GM21786 (cell line): ENCODE data around the gene CFAP73.

Experiments used
- ATAC-seq: cut with Tn5 transposase; IDR thresholded peaks from one replicate; pipeline ENCODE4 v1.9.1; 2021; ENCODE audit not compliant: unreplicated experiment

CFAP73 gene

DNA sequence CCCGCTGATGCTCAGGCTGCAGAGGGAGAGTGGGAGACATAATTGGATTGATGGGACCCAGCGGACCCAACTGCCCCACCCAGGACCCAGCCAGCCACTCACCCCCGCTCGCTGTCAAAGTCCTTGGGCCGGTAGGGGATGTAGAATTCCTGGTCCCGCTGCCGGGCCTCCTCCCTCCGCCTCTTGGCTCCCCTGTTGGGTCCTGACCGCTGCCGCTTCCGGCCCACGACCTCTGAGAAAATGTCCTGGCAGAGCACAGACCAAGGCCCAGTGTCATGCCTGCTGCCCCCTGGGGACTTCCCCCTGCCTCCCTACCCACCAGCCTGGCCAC lies 13.5 kb downstream of the CFAP73 start:
- no peak for ATAC-seq

DNA sequence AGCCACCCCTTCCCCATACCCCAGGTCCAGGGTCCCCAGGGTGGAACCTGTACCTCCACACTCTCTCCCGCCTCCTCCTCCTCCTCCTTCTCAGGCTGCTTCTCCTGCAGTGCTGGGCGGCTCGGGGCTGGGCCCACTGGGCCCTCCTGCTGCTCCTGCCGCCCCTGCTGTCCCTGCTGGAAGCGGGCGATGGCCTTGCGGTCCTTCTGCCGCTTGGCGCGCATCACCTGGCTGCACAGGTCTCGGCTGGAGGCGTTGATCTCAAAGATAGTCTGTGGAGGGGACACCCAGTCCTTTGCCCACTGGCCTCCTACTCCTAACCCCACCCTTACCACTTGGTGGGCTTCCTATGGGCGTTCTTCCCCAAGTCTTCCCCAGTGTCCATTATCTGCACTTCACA lies 14.5 kb downstream of the CFAP73 start:
- no peak for ATAC-seq

DNA sequence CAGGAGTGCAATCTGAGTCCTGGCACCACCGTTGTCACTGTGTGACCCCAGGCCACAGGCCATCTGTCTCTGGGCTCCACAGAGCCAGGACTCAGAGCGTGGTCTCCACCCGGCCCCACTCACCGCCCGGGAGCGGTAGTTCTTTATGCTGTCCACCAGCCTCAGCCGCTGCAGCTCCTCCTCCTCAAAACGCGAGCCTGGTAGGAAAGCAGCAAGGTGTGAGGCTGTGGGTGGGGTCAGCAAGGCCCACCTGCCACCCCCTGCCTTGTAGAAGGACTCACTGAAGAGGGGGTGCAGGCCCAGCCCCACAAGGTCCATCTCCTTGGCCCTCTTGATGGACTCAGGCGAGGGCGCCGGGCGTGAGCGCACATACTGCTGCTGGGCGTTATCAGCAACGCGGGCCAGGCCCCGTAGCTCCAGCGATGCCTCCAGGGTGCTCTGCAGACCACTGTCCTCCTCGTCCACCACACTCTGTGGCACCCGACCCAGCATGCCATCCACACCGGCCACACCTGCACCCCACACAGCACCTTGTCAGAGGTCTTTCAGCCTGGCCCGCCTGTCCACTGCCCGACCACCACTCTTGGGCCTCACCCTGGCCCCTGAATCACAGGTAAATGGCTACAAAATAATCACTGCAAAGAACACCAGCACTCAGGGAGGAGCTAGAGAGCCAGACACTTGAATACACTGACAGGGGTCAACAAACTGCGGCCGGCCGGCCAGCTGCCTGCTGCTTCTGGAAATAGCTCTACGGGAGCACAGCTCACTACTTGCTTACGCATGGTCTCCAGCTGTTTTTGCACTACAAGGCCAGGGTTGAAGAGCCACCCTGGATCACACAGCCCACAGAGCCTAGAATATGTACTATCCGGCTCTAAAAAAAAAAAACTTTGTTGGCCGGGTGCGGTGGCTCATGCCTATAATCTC lies 16.3 kb downstream of the CFAP73 start:
- ATAC-seq, result no peak

DNA sequence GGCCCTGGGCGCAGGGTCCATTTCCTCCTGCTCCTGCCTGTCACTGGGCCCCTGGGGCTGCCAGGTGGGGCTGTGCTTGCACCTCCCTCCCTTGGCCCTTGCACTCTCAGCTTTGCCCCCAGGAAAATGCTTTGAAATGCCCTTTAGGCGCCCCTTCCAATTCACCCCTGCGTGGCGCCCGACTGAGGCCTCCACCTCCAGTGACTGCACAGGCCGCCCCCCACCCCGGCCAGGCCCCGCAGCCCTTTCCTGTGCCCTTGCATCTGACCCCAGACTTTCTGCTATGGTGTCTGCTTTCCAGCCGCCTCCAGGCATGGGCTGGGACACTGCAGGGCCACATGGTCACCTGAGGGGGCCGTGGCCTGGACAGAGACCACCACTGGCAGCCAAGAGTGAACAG lies 18.3 kb downstream of the CFAP73 start:
- ATAC-seq, result no peak

DNA sequence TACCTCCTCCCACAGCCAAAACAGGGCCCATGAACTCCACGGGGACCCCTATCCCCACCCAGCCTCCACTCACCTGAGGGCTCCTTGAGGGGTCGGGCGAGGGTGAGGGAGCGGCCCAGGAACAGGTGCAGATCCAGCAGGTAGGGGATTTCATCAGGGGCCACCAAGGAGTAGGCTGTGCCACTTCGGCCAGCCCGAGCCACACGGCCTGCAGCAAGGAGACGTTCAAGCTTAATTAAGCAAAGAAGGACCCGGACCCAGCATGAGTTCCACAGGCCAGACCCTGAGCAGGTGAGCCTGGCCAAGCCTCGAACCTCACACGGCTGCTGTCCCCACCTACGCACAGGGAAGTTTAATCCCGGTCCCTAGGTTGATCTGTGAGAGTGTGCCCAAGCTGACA lies 20.2 kb downstream of the CFAP73 start:
- no peak for ATAC-seq

DNA sequence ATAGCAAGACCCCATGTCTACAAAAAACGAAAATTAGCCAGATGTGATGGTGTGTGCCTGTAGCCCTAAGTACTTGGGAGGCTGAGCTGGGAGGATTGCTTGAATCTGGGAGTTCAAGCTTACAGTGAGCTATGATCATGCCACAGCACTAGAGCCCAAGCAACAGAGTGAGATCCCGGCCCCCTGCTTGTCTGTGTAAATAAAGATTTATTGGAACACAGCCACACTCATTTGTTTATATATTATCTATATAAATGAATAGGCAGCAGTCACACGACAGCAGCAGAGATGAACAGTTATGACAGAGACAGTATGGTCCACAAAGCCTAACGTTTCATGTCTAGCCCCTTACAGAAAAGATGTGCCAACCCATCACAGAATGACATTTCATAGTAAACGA lies 20.9 kb downstream of the CFAP73 start:
- ATAC-seq, result no peak

DNA sequence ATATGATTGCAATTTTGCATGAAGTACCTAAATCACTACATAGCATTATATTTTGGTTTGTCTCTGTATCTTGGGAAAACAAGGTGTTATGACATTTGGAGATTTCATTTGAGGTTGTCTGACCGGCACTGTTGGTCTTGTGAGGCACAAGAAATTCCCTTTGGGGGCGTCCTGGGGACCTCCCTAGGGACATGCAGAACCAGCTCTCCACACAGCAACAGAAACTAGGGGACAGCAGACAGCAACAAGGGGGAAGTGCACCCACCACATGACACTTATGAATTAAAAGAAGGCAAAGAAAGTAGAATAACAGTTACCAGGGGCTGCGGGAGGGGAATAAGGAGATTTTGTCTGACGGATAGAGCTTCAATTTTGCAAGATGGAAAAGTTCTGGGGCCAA lies 21.4 kb downstream of the CFAP73 start:
- no peak for ATAC-seq

DNA sequence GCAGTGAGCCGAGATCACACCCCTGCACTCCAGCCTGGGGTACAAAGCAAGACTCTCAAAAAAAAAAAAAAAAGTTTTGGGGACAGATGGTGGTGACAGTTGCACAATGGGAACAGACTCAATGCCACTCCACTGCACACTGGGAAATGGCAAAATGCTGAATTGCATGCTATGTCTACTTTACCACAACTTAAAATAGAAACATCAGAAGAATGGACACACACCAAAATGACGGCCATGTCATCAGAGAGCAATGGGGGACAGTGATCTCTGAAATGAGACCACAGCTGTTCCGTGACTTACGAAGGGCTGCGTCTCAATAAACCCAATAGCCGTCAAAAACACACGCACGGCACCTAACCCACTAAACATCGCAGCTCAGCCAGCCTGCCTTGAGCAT lies 22.0 kb downstream of the CFAP73 start:
- no peak for ATAC-seq

DNA sequence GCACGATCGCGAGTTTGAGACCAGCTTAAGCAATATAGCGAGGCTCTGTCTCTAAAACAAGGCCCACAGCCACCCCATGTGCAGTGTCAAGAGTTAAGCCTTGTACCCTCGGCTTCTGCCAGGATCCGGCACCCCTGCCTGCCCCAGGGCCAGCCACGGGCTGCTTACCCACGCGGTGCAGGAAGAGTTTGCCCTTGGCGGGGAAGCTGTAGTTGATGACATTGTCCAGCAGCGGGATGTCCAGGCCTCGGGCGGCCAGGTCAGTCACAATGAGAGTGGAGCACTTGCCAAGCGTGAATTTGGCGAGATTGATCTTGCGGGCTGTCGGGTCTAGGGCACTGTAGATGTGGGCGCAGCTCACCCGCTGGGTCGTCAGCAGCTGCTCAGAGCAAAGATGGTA lies 22.7 kb downstream of the CFAP73 start:
- no peak for ATAC-seq

DNA sequence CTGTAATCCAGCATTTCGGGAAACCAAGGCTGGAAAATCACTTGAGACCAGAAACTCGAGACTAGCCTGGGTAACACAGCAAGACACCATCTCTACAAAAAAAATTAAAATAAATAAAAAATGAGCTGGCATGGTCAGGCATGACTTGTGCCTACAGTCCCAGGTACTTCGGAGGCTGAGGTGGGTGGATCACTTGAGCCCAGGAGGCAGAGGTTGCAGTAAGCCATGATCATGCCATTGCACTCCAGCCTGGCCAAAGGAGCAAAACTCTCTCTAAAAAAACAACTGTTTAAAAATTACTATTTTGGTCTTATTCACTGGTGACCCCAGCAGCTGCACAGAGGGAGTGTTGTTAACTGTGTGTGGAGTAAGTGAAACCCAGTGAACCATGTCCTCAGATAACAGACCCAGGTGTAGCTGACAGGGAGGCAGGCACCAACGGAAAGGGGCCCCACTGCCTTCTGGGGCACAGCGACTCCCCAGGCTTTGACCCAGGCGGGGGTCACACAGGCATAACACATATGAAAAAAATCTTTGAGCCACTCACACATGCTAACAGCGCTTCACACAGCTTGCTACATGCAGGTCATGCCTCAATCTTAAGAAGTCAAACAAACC lies 23.7 kb downstream of the CFAP73 start:
- ATAC-seq, result peak; percentile 81

DNA sequence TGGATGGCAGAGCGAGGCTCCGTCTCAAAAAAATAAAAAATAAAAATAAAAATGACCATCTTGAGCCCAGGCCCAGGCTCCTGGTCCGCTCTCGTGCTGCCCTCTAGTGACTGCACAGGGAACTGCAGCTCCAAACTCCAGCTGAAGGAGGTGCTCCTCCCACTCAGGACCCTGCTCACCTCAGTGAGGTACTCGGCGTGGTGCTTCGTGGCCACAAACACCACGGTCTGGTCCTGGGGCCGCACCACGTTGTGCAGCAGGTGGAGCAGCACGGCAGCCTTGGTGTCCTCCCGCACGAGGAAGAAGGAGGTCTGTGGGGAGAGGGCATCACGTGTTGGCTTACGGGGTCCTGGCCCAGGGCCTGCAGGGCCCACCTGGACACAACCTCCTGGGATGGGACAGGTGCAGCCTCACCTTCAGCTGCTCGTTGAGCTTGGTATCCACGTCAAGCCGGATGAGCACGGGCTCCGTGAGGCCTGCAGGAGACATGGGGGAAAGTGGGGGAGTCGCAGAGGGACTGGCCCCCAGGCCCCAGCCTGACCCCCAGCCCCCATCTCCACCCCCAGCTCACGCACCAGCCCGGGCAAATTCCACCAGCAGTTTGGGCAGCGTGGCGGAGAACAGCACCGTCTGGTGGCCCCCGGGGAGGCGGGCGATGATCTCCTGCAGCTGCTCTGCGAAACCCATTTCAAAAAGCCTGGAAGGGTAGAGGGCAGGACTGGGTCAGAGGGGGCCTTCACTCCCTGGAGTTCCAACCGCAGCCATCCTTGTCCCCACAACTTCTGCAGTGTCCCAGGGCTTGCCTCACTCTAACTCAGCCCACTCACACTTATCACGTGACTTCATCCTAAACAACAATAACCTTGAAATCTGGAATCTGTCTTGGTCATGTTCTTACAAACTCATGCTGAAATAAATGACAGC lies 25.2 kb downstream of the CFAP73 start:
- ATAC-seq, result no peak

DNA sequence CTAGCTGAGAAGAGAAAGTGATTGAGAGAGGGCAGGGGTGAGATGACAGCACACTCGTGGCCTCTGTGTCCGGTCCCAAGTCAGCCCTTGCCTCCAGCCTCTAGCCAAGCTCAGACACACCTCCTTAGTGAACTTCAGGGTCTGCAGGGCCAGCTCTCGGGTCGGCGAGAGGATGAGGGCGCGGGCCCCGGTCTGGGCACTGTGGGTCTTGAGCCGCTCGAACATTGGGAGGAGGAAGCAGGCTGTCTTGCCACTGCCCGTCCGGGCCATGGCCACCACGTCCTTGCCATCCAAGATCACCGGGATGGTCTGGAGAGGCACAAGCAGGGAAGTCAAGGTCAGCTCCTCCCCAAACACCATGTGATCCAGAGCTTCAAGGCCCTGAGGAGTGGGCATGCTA lies 29.5 kb downstream of the CFAP73 start:
- ATAC-seq, result no peak

DNA sequence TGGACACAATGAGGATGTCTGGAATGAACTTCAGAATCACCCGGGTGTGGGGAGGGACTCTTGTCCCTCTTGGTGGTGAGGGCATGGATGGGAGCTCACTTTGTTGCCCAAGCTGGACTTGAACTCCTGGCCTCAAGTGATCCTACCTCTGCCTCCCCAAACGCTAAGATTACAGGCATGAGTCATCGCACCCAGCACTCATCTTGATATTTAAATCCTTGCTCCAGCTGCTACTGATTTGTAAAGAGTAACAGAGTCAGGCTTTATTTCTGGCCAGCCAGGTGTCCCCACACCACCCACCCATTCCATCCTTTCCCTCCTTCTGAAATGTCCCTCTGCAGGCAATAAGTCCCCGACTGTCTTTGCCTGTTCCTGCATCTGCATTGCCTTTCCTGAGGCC lies 30.8 kb downstream of the CFAP73 start:
- no peak for ATAC-seq

DNA sequence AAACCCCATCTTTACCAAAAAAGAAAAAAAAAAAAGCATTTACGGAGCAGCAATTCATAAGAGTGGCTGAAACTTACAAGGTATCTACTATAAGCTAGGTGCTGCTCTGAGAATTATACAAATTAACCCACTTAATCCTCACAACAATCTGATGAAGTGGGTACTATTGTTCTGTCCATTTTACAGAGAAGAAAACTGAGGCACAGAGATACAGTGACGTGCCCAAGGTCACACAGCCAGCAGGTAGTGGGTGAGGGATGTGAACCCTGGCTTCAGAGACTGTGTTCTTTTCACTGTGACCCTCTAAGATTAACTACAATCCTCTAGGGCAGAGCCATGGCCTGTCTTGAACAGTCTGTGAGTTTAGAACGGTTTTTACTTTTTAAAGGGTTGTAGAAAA lies 32.5 kb downstream of the CFAP73 start:
- ATAC-seq, result no peak

DNA sequence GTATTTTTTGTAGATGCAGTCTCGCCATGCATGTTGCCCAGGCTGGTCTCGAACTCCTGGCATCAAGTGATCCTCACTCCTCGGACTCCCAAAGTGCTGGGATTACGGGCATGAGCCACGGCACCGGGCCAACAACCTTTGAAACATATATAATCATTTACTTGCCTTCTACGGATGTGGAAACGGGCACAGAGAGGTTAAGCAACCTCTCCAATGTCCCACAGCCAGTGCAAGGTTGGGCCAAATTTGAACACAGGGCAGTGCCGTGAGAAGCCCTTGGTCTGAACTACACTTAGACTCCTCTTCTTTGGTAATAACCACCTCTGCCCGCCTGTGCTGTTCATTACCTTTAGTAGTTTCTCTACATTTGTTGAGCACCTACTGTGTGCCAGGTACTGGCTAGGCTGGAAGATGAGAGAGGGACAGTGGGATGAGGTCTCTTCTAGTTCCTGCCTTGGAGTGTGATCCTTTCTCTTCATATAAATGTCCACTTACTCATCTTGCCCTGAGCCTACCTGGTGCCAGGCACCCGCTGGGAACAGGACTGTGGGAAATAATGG lies 33.6 kb downstream of the CFAP73 start:
- no peak for ATAC-seq

DNA sequence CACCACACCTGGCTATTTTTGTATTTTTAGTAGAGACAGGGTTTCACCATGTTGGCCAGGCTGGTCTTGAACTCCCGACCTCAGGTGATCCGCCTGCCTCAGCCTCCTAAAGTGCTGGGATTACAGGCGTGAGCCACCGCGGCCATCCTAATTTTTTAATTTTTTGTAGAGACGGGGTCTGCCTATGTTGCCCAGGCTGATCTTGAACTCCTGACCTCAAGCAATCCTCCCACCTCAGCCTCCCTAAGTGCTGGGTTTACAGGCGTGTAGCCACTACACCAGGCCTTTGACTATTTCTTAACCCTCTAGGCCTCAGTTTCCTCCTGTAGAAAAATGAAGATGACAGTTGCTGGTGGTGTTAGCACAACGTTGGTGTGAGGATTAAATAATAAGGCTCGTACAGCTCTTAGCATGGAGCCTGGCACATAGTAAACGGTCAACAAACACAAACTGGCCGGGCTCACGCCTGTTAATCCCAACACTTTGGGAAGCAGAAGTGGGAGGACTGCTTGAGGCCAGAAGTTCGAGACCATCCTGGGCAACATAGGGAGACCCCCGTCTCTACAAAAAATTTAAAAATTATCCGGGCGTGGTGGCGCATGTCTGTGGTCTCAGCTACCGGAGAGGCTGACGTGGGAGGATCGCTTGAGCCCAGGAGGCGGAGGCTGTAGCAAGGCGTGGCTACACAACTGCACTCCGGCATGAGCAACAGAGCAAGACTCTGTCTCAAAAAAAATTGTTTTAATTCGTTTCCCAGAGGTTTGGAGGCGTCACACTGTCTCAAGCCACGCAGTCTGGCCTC lies 34.8 kb downstream of the CFAP73 start:
- ATAC-seq, result peak; percentile 37

DNA sequence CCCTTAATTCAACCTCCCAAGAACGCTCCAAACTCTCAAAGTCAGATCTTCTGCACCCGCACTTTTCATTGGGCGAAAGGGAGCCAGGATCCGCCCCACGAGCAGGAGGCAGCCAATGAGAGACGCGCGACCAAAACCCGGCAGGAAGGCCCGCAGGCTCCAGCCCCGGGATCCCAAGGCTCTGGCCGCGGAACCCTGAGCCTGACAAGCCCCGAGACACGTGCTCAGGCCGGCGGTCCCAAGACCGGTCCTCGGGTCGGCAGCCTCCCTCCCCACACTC lies 35.3 kb downstream of the CFAP73 start:
- ATAC-seq, result peak; percentile 86

DNA sequence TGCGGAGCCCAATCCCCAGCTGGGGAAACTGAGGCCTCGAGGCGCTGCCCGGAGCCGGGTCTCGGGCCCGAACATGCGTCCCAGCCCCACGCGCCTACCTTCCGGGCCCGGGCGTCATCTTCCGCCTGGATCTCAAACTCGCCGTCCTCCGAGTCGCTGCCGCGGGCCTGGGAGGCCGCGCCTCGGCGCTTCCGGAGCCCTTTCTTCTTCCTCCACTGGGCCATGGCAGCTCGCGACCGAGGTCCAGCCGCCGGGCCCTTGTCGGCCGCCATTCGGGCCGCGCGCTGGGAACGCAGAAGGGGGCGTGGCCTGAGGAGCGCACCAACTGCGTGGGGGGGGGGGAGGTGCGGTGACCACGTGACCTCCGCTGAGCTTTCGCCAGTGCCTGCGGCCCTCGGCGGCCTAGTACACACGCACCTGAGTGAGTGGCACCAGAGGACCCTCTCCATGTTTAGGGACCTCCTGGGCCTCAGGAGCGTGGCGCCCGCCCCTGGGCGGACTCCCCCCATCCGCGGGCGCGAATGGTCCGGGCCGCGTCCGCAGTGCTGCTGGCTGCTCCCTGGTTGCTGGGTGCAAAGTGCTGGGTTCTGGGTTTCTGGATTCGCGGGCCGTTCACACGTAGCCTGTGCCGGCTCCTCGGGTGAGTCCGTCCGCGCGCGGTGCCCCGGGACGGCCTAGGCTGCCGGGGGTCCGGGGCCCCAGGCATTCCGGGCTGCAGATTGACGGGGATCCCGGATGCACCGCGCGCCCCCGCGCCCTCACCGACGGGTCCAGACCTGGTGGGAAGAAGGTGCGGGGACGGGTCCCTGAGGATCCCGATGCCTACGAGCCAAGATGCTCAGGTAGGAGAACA lies 35.9 kb downstream of the CFAP73 start, which contains the start of the genes DDX54 and RITA1:
DDX54 (minus strand) TSS at position 299 of the 853 bp plus-strand sequence; CDS start at position 272, 27 bp downstream.
RITA1 (plus strand) TSS at position 542 of the 853 bp plus-strand sequence. CDS start 1,026 bp downstream, outside the sequence.
- ATAC-seq, result peak; percentile 38

DNA sequence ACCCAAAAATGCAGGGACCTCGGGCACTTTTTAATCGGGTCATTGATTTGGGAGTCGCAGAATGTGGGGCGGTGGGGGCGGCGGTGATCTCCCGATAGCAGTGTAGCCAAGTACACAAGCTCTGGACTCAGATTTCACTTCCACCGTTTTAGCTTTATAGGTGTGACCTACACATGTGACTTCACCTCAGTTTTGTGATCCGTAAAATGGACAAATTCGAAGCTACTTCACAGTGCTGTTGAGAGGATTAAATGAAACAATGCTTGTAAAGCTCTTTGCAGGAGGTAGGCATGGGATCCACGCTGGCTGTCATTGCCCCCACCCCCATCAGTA lies 36.5 kb downstream of the CFAP73 start:
- ATAC-seq, result no peak
